SK-N-SH (cell line): ENCODE data around the gene HTT. TPM values are rescaled to one million over a fixed set of nuclear protein-coding genes. Genes with fewer than 3 reads are reported as not detected.

Experiments used
- CTCF ChIA-PET: fragments of 300-600, 350-600 bp; formaldehyde crosslinking; extraction: SDS; loops from one replicate; lab custom pipeline; 2021; lab: Yijun Ruan, JAX
- POLR2A ChIA-PET: fragments of 350-600 bp; sonication (Branson Sonifier 250); formaldehyde crosslinking; extraction: SDS; loops from one replicate; lab custom pipeline; 2020; ENCODE audit warnings: antibody characterized with exemption, inconsistent platforms; lab: Yijun Ruan, JAX
- DNase-seq: peaks from one replicate; pipeline ENCODE4 v3.0.0; 2012
- H2AFZ ChIP-seq: fragments of 200-600 bp; sonication (generic); 2 replicates; pipeline ENCODE4 v1.8.1; 2016; ENCODE audit warnings: antibody characterized with exemption, mild to moderate bottlenecking, low read depth
- H3F3A ChIP-seq: fragments of 200-600 bp; sonication (generic); replicated peaks from 2 replicates; pipeline ENCODE3; 2016; ENCODE audit warnings: antibody characterized with exemption, mild to moderate bottlenecking; ENCODE audit not compliant: insufficient read depth
- H3K27ac ChIP-seq, 2 experiments: fragments of 200-500 bp in 1 of 2; fragments of 200-600 bp in 1 of 2; sonication (Bioruptor generic) in 1 of 2; sonication (generic), shearing (Covaris generic) in 1 of 2; 2 replicates each; pipeline versions ENCODE4 v1.5.1 to v1.6.1; 2014 to 2016; ENCODE audit warnings: low read depth in 2 of 2, inconsistent platforms in 1 of 2, low read length in 1 of 2, mild to moderate bottlenecking in 1 of 2, mixed read lengths in 1 of 2
- H3K27me3 ChIP-seq: fragments of 200-600 bp; sonication (generic), shearing (Covaris generic); 2 replicates; pipeline ENCODE4 v1.6.1; 2016; ENCODE audit warnings: mixed run types; ENCODE audit not compliant: insufficient read depth
- H3K36me3 ChIP-seq, 2 experiments: fragments of 200-500 bp in 1 of 2; fragments of 200-600 bp in 1 of 2; sonication (Bioruptor generic) in 1 of 2; sonication (generic) in 1 of 2; replicated peaks in 1 of 2; 2 replicates each; pipeline versions ENCODE3 to v1.5.1; 2014 to 2016; ENCODE audit warnings: low read length in 1 of 2, mild to moderate bottlenecking in 1 of 2; ENCODE audit not compliant: insufficient read depth in 2 of 2, control insufficient read depth in 1 of 2
- H3K4me1 ChIP-seq, 2 experiments: fragments of 200-500 bp in 1 of 2; fragments of 200-600 bp in 1 of 2; sonication (Bioruptor generic) in 1 of 2; sonication (generic), shearing (Covaris generic) in 1 of 2; 2 replicates each; pipeline versions ENCODE4 v1.5.1 to v1.6.1; 2014 to 2016; ENCODE audit warnings: low read depth in 1 of 2, low read length in 1 of 2, mixed run types in 1 of 2; ENCODE audit not compliant: insufficient read depth in 2 of 2, control insufficient read depth in 1 of 2
- H3K4me2 ChIP-seq: fragments of 200-600 bp; sonication (generic), shearing (Covaris generic); 2 replicates; pipeline ENCODE4 v1.6.1; 2017; ENCODE audit warnings: mixed run types
- H3K4me3 ChIP-seq, 2 experiments: fragments of 200-500 bp in 1 of 2; fragments of 200-600 bp in 1 of 2; sonication (Bioruptor generic) in 1 of 2; sonication (generic), shearing (Covaris generic) in 1 of 2; 2 replicates each; pipeline versions ENCODE4 v1.5.1 to v1.8.1; 2014 to 2016; ENCODE audit warnings: low read depth in 2 of 2, inconsistent platforms in 1 of 2, low read length in 1 of 2, mild to moderate bottlenecking in 1 of 2, mixed read lengths in 1 of 2, moderate library complexity in 1 of 2
- H3K79me2 ChIP-seq: fragments of 200-600 bp; sonication (generic); 2 replicates; pipeline ENCODE4 v1.8.1; 2017; ENCODE audit warnings: mild to moderate bottlenecking; ENCODE audit not compliant: insufficient read depth
- H3K9ac ChIP-seq: fragments of 200-600 bp; sonication (generic); 2 replicates; pipeline ENCODE4 v1.6.1; 2017; ENCODE audit warnings: mixed run types
- H3K9me2 ChIP-seq: fragments of 200-600 bp; sonication (generic); 2 replicates; pipeline ENCODE4 v1.6.1; 2017; ENCODE audit warnings: mixed run types
- H3K9me3 ChIP-seq: fragments of 200-600 bp; sonication (generic); 2 replicates; pipeline ENCODE4 v1.6.1; 2017; ENCODE audit warnings: mixed run types, mild to moderate bottlenecking, moderate library complexity
- H4K20me1 ChIP-seq: fragments of 200-600 bp; sonication (generic); 2 replicates; pipeline ENCODE4 v1.6.1; 2017; ENCODE audit warnings: mild to moderate bottlenecking, mixed run types; ENCODE audit not compliant: insufficient read depth
- CTCF ChIP-seq: fragments of 200-600 bp; sonication (generic); IDR thresholded peaks from 2 replicates; pipeline ENCODE4 v1.6.1; 2017; ENCODE audit warnings: antibody characterized with exemption, mild to moderate bottlenecking, moderate library complexity
- ELF1 ChIP-seq: IDR thresholded peaks from 2 replicates; pipeline ENCODE4 v1.4.0; 2012
- EP300 ChIP-seq, 2 experiments: IDR thresholded peaks; 2 replicates each; pipeline versions ENCODE4 v1.4.0 to v1.6.1; 2012; ENCODE audit warnings: borderline replicate concordance in 1 of 2, low read depth in 1 of 2, low read length in 1 of 2
- FOXJ3 ChIP-seq: sonication (generic); formaldehyde crosslinking; IDR thresholded peaks from 2 replicates; pipeline ENCODE4 v1.5.1; 2020; ENCODE audit warnings: mild to moderate bottlenecking, missing genetic modification reagents
- GABPA ChIP-seq: IDR thresholded peaks from 2 replicates; pipeline ENCODE4 v1.4.0; 2012; ENCODE audit warnings: low read depth, mild to moderate bottlenecking
- GATA2 ChIP-seq: sonication (generic); formaldehyde crosslinking; IDR thresholded peaks from 2 replicates; pipeline ENCODE4 v1.5.0; 2020; ENCODE audit warnings: mild to moderate bottlenecking, missing genetic modification reagents
- MEF2A ChIP-seq: IDR thresholded peaks from 2 replicates; pipeline ENCODE4 v1.4.0; 2012; ENCODE audit warnings: low read depth, borderline replicate concordance
- NRF1 ChIP-seq: IDR thresholded peaks from 2 replicates; pipeline ENCODE4 v1.6.1; 2012; ENCODE audit warnings: low read depth, mild to moderate bottlenecking, low read length
- TCF12 ChIP-seq: IDR thresholded peaks from 2 replicates; pipeline ENCODE4 v1.4.0; 2012
- USF2 ChIP-seq: fragments of 150-350 bp; IDR thresholded peaks from 2 replicates; pipeline ENCODE4 v1.6.1; 2017; ENCODE audit warnings: antibody characterized with exemption, low read length, low read depth, borderline replicate concordance
- WGBS: methylation state at CpG from one replicate; pipeline ENCODE4 v1.1.6; 2017; ENCODE audit warnings: low lambda C conversion rate; 5-methylcytosine and 5-hydroxymethylcytosine counted together
- polyA plus RNA-seq, 3 experiments: library from polyadenylated mRNA; depleted of rRNA; stranded (reverse); fragments of >200 nt; gene quantifications; 2 replicates each; pipeline ENCODE4 v1.2.3, GENCODE V29; 2012
- TF ChIP-seq, protein P1 (sequence below): IDR thresholded peaks from 2 replicates; pipeline ENCODE4 v1.6.1; 2012; ENCODE audit warnings: mild to moderate bottlenecking, low read depth, low read length, moderate library complexity
- TF ChIP-seq, protein P2 (sequence below): IDR thresholded peaks from 2 replicates; pipeline ENCODE4 v1.4.0; 2012; ENCODE audit warnings: low read depth, borderline replicate concordance

The HTT gene
- polyA plus RNA-seq, 1 of the 3 experiments (the other 2 are of a cell fraction) = 11.3 TPM

GRCh38 chr4:3059943-3060342 lies 14.5 kb upstream of the HTT start:
- no peak for TF ChIP-seq NRF1
- TF ChIP-seq USF2 = no peak
- TF ChIP-seq TCF12 = no peak
- no peak for TF ChIP-seq EP300 (IDR thresholded peaks at IDR 0.05; ENCODE audit: borderline replicate concordance in 1 of 2, low read depth in 1 of 2, low read length in 1 of 2)
- no peak for TF ChIP-seq MEF2A
- TF ChIP-seq, protein P1, sequence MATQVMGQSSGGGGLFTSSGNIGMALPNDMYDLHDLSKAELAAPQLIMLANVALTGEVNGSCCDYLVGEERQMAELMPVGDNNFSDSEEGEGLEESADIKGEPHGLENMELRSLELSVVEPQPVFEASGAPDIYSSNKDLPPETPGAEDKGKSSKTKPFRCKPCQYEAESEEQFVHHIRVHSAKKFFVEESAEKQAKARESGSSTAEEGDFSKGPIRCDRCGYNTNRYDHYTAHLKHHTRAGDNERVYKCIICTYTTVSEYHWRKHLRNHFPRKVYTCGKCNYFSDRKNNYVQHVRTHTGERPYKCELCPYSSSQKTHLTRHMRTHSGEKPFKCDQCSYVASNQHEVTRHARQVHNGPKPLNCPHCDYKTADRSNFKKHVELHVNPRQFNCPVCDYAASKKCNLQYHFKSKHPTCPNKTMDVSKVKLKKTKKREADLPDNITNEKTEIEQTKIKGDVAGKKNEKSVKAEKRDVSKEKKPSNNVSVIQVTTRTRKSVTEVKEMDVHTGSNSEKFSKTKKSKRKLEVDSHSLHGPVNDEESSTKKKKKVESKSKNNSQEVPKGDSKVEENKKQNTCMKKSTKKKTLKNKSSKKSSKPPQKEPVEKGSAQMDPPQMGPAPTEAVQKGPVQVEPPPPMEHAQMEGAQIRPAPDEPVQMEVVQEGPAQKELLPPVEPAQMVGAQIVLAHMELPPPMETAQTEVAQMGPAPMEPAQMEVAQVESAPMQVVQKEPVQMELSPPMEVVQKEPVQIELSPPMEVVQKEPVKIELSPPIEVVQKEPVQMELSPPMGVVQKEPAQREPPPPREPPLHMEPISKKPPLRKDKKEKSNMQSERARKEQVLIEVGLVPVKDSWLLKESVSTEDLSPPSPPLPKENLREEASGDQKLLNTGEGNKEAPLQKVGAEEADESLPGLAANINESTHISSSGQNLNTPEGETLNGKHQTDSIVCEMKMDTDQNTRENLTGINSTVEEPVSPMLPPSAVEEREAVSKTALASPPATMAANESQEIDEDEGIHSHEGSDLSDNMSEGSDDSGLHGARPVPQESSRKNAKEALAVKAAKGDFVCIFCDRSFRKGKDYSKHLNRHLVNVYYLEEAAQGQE = no peak
- TF ChIP-seq GATA2 = no peak
- TF ChIP-seq FOXJ3 (CRISPR knock-in tag) = no peak
- no peak for TF ChIP-seq ELF1
- no peak for TF ChIP-seq GABPA
- TF ChIP-seq, protein P2, sequence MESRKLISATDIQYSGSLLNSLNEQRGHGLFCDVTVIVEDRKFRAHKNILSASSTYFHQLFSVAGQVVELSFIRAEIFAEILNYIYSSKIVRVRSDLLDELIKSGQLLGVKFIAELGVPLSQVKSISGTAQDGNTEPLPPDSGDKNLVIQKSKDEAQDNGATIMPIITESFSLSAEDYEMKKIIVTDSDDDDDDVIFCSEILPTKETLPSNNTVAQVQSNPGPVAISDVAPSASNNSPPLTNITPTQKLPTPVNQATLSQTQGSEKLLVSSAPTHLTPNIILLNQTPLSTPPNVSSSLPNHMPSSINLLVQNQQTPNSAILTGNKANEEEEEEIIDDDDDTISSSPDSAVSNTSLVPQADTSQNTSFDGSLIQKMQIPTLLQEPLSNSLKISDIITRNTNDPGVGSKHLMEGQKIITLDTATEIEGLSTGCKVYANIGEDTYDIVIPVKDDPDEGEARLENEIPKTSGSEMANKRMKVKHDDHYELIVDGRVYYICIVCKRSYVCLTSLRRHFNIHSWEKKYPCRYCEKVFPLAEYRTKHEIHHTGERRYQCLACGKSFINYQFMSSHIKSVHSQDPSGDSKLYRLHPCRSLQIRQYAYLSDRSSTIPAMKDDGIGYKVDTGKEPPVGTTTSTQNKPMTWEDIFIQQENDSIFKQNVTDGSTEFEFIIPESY = no peak
- no peak for TF ChIP-seq CTCF
- no peaks in the 10 kb centered on the region for H3K9me2 ChIP-seq

More at GRCh38 chr4:3059943-3060342, 14.5 kb upstream of the HTT start:
- no peaks in the 10 kb centered on the region for H3K36me3 ChIP-seq
- no peak overlapping the region for H3K27ac ChIP-seq
- H4K20me1 ChIP-seq = no peaks in the 10 kb centered on the region
- H3K9me3 ChIP-seq = no peaks in the 10 kb centered on the region; the same call in 1 of the 2 replicates
- ChIA-PET CTCF (interaction anchor here (0.8 to 1.5 kb wide), 3 partner anchors 12 to 82 kb away, joined by 3 to 4 read pairs (median 3); no protein-coding TSS in a partner anchor), POLR2A (no interaction called here)
- H3K4me3 ChIP-seq = no peak overlapping the region
- 61% methylated on average over 6 of the region's 6 CpGs for WGBS
- no peak overlapping the region for H2AFZ ChIP-seq
- no peaks in the 10 kb centered on the region for H3F3A ChIP-seq
- no peaks in the 10 kb centered on the region for H3K4me1 ChIP-seq
- no peaks in the 10 kb centered on the region; the same call in 1 of the 2 replicates for H3K27me3 ChIP-seq
- H3K4me2 ChIP-seq = no peak overlapping the region
- no peak for DNase-seq
- no peak overlapping the region for H3K9ac ChIP-seq
- H3K79me2 ChIP-seq = no peaks in the 10 kb centered on the region
